NK-92 (cell line): ENCODE results near the gene WFDC2.
A peak's percentile ranks its signal among the peaks of the same experiment; 100 is the strongest.

ENCODE experiments used
- DNase-seq: peaks from one replicate; lab custom pipeline; 2025; ENCODE audit not compliant: unreplicated experiment; lab: John Stamatoyannopoulos, UW

WFDC2 gene, protein sequence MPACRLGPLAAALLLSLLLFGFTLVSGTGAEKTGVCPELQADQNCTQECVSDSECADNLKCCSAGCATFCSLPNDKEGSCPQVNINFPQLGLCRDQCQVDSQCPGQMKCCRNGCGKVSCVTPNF

DNA sequence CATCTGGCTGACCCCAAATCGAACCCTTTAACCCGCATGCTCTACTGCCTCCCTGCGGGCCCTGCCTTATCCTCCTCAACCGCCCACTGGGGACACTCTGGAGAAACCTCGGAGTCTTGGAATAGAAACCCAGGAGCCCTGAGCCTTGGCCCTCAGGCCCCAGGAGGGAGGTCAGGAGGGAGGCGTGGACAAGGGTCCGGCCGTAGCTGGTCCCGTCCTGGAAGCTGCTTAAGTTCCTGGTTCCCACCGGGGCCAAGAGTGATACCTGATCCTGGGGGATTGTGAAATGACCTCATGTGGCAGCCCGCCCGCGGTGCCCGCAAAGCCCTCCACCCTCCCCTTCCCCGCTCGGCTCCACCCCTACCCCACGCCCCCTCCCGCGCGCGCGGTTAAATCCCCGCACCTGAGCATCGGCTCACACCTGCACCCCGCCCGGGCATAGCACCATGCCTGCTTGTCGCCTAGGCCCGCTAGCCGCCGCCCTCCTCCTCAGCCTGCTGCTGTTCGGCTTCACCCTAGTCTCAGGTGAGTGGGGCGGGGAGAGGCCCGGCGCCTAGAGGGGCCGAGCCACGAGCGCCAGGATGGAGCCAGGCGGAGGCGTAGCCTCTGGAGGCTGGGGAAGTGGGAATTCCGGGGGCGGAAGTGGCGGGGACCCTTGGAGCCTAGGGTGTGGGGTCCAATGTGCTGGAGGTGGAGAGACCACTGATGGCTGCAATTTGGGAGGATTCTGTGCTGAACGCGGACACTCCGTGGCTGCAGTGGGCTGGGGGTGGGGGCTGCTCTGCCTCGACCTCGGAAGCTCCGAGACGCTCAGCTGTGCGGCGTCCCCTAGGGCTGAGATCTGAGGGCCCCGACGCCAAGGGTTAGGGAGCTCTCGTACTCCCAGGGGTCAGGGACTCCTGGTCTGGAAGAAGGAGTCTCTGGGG lies at the start of gene WFDC2:
WFDC2 (plus strand) TSS at position 418 of the 926 bp plus-strand sequence; CDS start at position 447, 29 bp downstream.
- no peak for DNase-seq

DNA sequence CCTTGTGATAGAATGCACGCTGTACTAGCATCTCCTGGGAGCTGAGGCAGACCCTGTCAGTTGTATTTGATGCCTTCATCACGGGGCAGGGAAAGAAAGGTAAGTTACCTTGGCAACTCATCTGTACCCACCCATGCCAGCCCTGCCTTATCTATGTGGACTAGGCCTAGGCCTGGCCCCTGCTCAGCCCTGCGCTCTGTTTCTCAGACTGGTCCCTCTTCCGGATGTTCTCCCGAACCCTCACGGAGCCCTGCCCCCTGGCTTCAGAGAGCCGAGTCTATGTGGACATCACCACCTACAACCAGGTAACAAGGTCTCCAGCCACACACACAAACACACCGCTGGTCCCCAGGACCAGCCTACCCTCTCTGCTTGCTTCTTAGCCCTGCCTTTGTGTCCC lies 49.4 kb upstream of the WFDC2 start:
- DNase-seq, result no peak

DNA sequence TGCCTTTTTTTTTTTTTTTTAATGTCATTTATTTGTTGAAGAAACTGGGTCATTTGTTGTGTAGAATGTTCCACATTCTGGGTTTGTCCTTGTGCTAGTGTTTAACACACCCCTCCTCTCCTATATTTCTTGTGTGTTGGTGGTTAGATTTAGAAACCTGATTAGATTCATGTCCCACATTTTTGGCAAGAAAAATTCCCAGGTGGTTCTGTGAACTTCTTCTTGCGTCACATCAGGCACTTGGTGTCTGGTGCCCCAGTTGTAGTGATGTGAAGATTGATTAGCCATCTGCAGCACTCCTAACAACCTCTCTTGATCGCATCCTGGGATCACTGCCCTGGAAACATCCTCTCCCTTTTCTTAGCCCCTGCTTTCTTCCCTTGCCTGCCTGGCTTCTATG lies 45.9 kb upstream of the WFDC2 start:
- no peak for DNase-seq

DNA sequence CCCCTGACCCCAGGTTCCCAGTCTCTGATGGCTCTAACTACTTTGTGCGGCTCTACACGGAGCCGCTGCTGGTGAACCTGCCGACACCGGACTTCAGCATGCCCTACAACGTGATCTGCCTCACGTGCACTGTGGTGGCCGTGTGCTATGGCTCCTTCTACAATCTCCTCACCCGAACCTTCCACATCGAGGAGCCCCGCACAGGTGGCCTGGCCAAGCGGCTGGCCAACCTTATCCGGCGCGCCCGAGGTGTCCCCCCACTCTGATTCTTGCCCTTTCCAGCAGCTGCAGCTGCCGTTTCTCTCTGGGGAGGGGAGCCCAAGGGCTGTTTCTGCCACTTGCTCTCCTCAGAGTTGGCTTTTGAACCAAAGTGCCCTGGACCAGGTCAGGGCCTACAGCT lies 44.0 kb upstream of the WFDC2 start:
- DNase-seq, result no peak

DNA sequence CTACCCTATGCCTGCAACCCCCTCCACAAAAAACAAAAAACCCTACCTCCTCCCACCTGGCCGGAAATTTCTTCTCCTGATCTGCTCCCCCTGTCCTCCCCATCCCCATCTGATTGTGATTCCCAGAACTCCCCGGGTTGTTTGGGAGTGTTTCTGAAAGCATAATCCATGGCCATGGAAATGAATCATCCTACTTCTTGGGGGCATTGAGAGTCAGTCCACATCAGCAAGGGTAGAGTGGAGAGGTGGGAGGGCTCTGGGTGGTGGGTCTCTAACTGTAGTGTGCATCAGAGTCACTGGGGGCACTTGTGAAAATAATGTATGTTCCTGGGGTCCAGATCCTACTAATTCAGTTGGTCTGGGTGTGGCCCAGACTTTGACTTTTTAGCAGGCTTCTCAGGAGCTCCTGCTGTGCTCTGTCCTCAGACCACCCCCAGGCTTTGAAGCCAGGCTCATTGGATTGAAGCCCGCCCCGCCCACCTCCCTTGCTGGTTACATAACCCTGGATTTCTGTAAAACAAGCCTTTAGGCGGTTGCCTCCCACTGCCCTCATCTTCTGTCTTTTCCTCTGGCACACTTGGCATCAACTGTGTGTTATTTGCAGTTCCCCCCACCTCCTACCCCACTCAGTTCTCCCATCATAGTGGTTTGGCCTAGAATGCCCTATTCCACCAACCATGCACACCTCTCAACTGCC lies 43.1 kb upstream of the WFDC2 start:
- no peak for DNase-seq

DNA sequence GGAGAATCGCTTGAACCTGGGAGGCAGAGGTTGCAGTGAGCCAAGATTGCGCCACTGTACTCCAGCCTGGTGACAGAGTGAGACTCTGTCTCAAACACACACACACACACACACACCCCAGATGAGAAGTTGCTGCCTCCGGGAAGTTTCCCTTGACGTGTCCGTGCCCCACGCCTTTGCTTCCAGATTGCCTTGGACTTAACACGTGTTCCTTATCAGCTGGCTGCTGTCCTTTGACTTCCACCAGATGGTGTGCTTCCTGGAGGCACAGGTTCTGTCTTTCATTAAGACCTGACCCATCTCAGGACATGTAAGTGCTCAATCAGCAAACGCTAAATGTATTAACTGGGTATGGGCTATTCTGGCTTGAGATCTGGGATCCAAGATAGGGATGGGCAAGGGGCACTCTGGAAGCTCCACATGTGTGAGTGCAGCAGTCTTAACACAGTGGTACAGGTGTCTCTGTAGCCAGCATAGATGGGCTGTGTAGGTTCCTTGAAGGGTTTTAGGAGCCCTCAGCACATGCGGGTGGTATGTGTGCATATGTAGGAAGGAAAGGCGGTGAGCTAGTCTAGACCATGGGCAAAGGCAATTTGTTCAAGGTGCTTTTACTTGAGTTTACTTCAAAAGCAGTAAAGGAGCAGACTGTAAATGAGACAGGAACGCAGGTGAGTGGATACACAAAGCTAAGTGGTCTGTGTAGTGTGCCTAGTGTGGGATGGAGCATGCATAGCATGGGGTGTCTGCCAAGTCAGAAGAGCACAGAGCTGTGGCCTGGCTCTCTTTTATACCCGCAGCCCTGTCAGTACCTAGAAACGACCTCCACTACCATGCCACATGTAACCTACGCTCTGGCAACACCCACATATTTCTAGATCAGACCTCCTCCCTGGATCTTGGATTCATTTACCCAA lies 42.1 kb upstream of the WFDC2 start:
- no peak for DNase-seq

- DNase-seq, result no peak
Measured at GRCh38 chr20:45429618-45430017, 39.9 kb upstream of the WFDC2 start.

DNA sequence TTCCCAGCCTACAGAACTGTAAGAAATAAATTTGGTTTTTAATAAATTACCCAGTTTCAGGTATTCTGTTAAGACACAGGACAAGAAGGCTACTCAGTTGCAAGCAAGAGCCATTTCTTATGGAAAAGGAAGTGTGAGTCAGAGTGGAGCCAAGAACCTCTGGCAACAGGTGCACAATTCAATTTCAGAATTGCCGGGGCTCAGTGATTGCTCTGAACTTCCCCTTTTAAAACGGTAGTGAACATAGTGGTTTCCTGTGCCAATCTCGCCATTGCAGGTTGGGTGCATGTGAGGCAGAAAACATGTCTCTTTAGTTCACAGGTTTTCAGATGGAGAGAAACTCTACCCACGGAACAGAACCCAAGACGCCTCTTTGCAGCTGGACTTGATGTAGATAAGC lies 37.3 kb upstream of the WFDC2 start:
- DNase-seq, result no peak

GRCh38 chr20:45433316-45433715 lies 36.2 kb upstream of the WFDC2 start:
- DNase-seq, result no peak

- DNase-seq, result no peak
Measured at GRCh38 chr20:45433976-45434375, 35.6 kb upstream of the WFDC2 start.

DNA sequence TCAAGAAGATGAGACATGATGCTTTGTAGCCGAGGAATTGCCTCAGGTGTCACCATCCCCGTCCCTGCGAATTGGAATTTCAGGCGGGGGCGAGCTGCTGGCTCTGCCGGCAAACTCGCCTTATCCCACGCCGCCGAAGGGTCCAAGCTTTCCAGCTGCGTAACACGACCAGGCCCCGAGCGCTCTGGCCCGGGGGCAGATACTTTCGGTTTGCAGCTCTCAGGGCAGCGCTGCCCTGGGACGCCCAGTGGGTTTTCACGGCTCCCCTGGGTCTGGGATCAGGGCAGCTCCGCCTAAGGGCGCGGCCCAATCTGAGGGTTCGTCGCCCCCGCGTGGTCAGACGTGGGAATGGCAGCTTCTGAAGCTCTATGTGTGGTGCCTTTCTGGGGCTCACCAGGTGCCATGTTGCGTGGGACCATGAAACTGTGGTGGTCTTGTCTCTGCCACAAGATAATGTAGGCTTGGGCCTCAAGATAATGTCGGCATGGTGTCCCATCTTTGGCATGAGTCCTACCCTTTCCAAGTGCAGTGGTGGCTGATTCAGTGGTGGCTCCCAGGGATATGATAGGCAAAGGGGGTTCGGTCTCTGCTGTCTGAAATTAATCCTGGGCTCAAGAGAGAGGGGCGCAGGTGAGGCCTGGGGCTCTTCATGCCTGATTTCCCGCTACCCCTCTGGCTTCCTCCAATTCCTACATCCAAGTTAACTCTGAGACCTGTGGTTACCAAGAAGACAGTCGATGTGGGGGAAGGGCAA lies 32.6 kb upstream of the WFDC2 start:
- peak; percentile 46 for DNase-seq

DNA sequence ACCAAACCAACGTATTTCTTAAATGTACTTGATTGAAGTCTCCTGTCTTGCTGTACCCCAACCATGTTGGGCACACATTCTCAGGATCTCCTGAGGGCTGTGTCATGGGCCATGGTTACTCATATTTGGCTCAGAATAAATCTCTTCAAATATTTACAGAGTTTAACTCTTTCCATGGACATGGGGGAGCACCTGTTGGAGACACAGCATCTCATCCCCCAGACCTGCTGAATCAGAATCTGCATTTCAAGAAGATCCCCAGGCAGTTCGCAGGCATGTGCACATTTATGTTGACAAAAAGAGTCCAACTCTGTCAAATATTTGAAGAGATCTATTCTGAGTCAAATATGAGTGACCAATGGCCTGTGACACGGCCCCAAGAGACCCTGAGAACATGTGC lies 29.1 kb upstream of the WFDC2 start:
- no peak for DNase-seq

DNA sequence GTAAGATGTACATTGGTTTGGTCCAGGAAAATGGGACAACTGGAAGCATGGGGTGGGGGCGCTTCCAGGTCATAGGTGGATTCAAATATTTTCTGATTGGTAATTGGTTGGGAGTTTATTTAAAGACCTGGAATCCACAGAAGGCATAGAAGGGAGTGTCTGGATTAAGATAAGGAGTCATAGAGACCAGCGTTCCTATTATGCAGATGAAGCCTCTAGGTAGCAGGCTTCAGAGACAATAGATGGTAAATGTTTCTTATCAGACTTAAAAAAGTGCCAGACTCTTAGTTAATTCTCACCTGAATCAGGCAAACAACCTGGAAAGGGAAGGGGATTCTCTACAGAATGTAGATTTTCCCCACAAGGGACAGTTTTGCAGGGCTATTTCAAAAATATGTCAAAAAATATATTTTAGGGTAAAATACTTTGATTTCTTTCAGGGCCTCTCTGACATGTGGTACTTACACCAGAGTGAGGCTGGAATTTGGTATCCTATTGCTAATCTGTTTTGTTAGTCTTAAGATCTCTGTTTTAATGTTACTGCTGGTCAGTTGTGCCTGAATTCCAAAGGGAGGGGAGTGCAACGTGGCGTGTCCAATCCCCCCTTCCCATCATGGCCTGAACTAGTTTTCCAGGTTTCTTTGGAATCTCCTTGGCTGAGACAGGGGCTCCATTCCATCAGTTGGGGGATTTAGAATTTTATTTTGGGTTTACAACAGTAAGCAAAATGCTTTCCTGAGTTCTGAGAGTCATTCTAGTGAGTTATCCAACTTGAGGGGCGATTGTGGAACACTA lies 28.5 kb upstream of the WFDC2 start:
- DNase-seq, result no peak

GRCh38 chr20:45441746-45442145 lies 27.8 kb upstream of the WFDC2 start:
- DNase-seq, result no peak

DNA sequence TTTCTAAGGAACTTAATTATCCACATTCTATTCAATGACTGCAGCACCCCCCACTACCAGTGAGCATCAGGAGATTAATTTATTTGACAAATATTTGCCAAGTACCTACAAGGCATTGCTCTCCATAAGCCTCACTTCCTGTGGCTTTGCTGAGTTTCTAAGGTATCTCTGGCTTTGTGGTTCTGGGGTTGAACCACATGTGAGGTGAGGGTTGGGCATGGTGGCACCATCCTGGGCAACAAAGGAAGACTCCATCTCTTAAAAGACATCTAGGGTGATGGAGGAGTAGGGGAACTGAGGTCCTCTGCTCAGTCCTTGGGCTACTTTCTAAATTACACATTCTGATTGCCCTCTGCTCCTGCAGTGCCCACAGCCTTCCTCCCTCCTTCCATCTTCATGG lies 25.5 kb upstream of the WFDC2 start:
- DNase-seq, result no peak

- no peak for DNase-seq
Measured at GRCh38 chr20:45445805-45446562, 23.6 kb upstream of the WFDC2 start.

DNA sequence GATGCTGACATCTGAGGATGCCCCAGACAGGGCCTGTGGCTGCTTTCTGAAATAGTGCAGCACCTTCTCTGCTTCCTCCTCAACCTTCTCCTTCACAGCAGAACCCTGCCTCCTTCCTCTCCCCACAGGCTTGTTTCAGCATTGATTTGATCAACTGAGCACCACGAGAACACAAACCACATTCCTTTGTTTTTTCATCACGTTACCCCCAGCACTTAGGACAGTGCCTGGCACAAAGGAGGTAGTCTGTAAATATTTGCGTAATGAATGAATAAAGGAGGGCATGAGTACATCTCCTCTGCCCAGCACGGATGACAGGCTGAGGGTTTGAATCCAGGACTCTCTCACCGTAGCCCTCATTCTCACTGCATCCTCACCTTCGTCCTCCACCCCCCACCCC lies 21.3 kb upstream of the WFDC2 start:
- DNase-seq, result no peak

- DNase-seq, result no peak
Measured at GRCh38 chr20:45449528-45449927, 20.0 kb upstream of the WFDC2 start.
